AG04450 (cell line): Measurements from ENCODE around the gene ABHD6. TPM values are rescaled to one million over a fixed set of nuclear protein-coding genes. Genes with fewer than 3 reads are reported as not detected.

Experiments used
- CTCF ChIA-PET: fragments of 300-600, 350-600 bp; formaldehyde crosslinking; extraction: SDS; loops from one replicate; lab custom pipeline; 2022; ENCODE audit warnings: antibody characterized with exemption, inconsistent platforms; lab: Charles Lee
- POLR2A ChIA-PET: fragments of 350-600 bp; formaldehyde crosslinking; extraction: SDS; loops from one replicate; lab custom pipeline; 2021; ENCODE audit warnings: antibody characterized with exemption, inconsistent platforms; lab: Yijun Ruan, JAX
- DNase-seq: peaks from one replicate; pipeline ENCODE4 v3.0.0-alpha.2; 2011; ENCODE audit warnings: low read depth, low spot score
- H3K27ac ChIP-seq: one replicate; pipeline ENCODE4 v1.5.1; 2012; ENCODE audit warnings: low read depth, low read length, control low read depth
- H3K27me3 ChIP-seq: one replicate; pipeline ENCODE4 v1.6.0; 2012; ENCODE audit warnings: low read length; ENCODE audit not compliant: control insufficient read depth, insufficient read depth
- H3K4me3 ChIP-seq: 2 replicates; pipeline ENCODE4 v1.5.1; 2011; ENCODE audit warnings: mild to moderate bottlenecking, low read depth, low read length, control low read depth
- H3K9me3 ChIP-seq: 2 replicates; pipeline ENCODE4 v1.5.1; 2012; ENCODE audit warnings: low read length; ENCODE audit not compliant: control insufficient read depth, insufficient read depth
- CTCF ChIP-seq: IDR thresholded peaks from 2 replicates; pipeline ENCODE4 v1.5.1; 2011; ENCODE audit warnings: low read depth, low read length, control low read depth, inconsistent platforms
- polyA plus RNA-seq: library from polyadenylated mRNA; depleted of rRNA; stranded (reverse); fragments of >200 nt; gene quantifications from 2 replicates; pipeline ENCODE4 v1.2.3, GENCODE V29; 2011

The ABHD6 gene
- polyA plus RNA-seq, 1 experiment = 8.4 TPM

GRCh38 chr3:58234516-58234931 lies 3.1 kb upstream of the ABHD6 start:
- Histone ChIP-seq H3K9me3 (no peaks in the 10 kb centered on the region; the same call in 1 of the 2 replicates), H3K4me3 (no peak overlapping the region), H3K27me3 (peaks cover 5% of the 10 kb centered on the region), H3K27ac (no peak overlapping the region)
- peak; percentile 21 for DNase-seq
- TF ChIP-seq CTCF = no peak
- CTCF ChIA-PET = interaction anchor here (0.8 to 6.6 kb wide), 4 partner anchors 17 to 86 kb away, joined by 3 to 60 read pairs (median 5); partner anchors contain the start of genes HTD2 and RPP14
- POLR2A ChIA-PET = no interaction called here

- no peak overlapping the region for H3K4me3 ChIP-seq
- no peaks in the 10 kb centered on the region; the same call in 1 of the 2 replicates for H3K9me3 ChIP-seq
- H3K27me3 ChIP-seq = peaks cover 5% of the 10 kb centered on the region
- TF ChIP-seq CTCF = no peak
- DNase-seq = no peak
- CTCF ChIA-PET = interaction anchor here (1.0 to 6.6 kb wide), 2 partner anchors 18 to 64 kb away, joined by 3 to 60 read pairs; no protein-coding TSS in a partner anchor
- POLR2A ChIA-PET = no interaction called here
- no peak overlapping the region for H3K27ac ChIP-seq
Observed at GRCh38 chr3:58235970-58236369, 1.6 kb upstream of the ABHD6 start.

GRCh38 chr3:58236527-58237237 lies 910 bp upstream of the ABHD6 start:
- DNase-seq = no peak
- Histone ChIP-seq H3K9me3 (no peaks in the 10 kb centered on the region; the same call in 1 of the 2 replicates), H3K4me3 (peak overlapping the region; percentile 88), H3K27ac (no peak overlapping the region), H3K27me3 (peaks cover 3% of the 10 kb centered on the region)
- ChIA-PET CTCF (no interaction called here), POLR2A (no interaction called here)
- no peak for TF ChIP-seq CTCF

GRCh38 chr3:58237941-58238681 lies 519 bp downstream of the ABHD6 start:
- H3K9me3 ChIP-seq = no peaks in the 10 kb centered on the region; the same call in 1 of the 2 replicates
- no peak for TF ChIP-seq CTCF
- CTCF ChIA-PET = interaction anchor here (0.7 to 0.9 kb wide), 3 partner anchors 12 to 50 kb away, joined by 3 to 8 read pairs (median 3); no protein-coding TSS in a partner anchor
- no peak for DNase-seq
- no peaks in the 10 kb centered on the region for H3K27me3 ChIP-seq
- peak overlapping the region; percentile 88 for H3K4me3 ChIP-seq
- H3K27ac ChIP-seq = no peak overlapping the region
- POLR2A ChIA-PET = no interaction called here
